8988T (cell line): ENCODE measurements around the gene LMX1B.
A peak's percentile ranks its signal among the peaks of the same experiment; 100 is the strongest.
"Not testable (repeated sequence)": the region's sequence is repeated elsewhere in the genome, so short reads cannot be mapped to it uniquely, and the experiment has no call there.

ENCODE experiments used
- DNase-seq: peaks from one replicate; pipeline ENCODE4 v3.0.0; 2011

LMX1B gene

DNA sequence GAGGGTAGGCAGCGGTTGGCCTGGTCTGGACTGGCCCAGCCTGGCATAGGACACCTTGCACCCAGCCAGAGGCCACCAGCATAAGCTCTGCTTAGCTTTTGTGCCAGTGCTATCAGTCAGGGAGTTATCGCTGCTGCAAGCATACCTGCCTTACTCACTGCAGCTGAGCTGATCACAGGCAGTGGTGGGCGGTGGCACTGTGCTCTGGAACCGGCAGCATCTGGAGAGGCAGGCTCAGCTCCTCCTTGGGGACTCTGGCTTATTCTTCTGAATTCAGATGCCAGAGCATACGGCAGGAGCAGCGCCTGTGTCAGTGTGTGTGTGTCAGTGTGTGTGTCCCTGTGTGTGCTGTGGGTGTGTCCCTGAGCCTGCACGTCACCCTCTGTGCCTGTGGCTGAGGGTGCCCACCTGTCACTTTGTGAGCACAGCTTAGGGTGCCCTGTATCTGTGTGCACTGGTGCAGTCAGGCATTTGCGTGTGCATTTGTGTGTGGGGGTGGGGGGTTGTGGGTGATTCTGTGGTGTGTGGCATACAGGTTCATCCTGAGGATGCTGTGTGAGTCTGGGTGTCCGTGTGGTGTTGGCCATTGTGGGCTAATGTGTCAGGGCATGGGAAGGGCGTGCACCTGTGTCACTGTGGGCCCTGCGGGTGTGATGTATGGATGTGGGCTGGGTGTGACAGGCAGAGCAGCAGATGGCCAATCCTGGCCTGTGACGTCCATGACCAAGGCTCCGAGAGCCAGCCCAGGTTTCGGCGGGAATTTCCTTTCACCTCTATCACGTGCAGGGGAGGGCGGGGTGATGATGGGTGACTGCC is 23.5 kb downstream of the LMX1B start:
- DNase-seq, result no peak

DNA sequence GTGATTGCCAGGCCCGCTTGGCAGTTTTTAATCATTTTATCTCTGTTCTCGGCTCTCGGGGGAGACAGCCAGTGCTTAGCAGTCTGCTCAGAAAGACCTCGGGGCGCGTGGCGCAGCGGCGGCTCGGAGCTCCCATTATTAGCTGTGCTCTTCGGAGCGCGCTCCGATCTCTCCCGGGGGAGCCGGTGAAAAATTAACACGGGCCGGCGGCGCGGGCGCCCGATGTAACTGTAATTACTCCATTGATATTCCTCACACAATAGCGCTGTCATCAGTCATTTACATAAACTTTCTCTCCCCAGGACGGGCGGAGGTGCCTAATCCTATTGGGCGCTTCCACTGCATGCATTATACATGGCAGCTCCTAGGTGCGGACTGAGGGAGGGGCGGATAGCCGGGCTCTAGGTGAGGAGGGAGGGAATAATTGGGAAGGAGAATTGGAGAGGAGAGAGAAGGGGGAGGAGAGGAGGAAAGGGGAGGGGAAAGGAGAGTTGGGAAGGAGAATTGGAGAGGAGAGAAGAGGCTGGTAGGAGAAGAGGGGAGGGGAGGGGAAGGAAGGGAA is 24.9 kb downstream of the LMX1B start:
- DNase-seq, result no peak

DNA sequence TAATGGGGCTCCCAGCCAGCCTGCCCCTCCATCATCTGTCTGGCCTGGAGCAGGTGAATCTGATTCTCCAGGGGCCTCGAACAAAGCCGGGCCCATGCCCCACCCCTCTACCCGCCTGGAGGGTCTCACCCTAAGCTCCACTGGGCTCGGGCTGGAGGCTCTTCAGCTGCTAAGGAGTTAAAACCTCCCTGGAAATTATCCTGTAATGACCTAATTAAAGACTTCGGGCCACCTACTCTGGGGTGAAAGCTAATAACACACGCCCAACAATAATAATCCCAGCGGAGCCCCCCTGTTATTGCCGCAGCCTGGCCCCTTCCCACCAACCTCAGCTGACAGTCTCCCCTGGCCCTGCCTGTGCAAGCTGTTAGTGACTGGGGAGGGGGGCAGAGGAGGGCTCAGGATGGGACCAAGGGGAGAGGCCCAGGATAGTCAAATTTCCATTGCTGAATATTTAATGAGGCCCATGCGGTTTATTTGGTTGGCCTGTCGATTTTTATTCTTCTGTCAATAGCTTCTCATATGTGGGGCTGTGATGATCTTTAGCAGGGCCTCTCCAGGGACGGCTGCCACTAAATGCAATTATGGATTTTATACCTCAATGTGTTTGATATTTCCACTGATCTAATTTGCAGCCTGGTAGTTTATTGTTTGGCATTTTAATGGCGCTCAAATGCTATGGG is 25.7 kb downstream of the LMX1B start:
- no peak for DNase-seq

- no peak for DNase-seq
These were observed 27.6 kb downstream of the LMX1B start for GRCh38 chr9:126641118-126641851.

DNA sequence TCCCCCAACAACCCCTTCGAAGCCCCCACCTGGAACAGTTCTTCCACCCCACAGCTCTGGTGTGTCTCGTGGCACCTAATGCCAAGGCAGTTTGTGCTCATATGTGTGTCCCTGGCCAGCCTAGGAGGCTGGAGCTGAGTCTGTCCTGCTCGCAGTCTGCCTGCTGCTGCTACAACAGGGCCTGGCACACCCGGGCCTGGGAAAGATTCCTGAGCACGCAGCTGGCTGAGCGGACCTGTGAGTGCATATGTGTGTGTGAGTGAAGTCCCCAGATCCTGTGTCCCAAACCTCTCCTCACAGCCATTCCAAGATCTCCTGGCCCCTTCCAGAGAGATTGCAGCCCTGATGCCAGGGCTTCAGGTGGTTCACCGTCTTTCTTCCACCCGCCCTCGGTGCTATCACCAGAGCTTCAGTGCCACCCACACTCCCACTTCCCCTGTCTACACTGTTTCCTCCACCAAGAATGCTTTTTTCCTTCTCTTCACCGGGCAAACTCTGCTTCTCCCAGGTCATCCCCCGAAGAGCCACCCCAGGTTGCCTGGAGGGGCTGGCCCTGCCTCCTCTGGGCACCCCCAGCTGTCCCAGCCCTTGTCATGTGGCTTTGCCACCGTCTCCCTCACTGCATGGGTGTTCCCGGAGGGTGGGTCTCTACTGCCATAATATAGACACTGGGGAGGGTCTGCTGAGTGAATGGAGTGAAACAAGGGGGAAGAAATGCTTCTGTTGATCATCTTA is 28.4 kb downstream of the LMX1B start:
- DNase-seq, result no peak

DNA sequence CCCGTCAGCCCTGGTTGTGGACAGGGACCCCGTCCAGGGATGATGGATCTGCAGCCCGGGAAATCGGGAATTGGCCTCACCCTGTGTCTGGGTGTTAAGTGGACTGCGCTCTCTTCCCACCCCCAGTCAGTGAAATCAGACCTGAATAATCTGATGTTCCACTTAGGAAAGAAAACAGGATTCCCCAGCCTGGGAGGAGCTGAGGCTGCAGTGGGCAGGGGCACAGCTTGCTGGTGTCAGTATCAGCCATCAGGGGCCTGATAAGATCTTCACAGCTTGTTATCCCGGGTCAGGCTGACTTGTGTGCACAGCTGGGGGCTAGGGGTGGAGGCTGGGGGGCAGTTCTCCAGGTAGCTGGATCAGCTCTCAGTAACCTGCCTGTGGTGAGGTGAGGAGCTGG is 29.1 kb downstream of the LMX1B start:
- no peak for DNase-seq

DNA sequence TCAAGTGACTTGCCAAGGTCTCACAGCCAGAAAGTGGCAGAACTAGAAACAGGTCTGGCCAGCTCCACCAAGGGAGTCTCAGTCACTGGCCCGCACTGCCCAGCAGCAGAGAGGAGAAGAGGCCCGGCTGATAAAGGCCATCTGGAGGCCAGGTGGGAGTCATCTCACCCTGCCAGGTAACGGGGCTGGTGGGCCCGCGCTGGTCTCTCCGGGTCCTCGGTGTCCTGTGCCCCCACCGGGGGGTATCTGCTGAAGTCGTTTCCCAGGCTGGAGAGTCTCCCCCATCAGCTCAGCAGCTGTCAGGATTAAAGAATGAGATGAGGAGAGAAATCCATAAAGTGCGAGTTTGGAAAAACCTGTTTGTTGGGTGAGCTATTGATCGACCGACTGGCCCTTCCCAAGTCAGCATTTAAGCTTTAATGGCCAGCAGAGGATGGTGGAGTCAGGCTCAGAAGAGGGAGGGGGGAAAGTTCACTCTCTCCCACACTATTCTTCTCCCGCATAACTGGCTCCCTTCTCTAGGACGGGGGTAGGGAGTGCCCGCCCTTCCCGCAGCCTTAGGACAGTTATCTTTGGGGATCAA is 30.3 kb downstream of the LMX1B start:
- DNase-seq, result no peak

- DNase-seq, result no peak
These were observed 32.4 kb downstream of the LMX1B start for GRCh38 chr9:126646162-126646561.

- DNase-seq, result no peak
These were observed 34.1 kb downstream of the LMX1B start for GRCh38 chr9:126647585-126648411.

DNA sequence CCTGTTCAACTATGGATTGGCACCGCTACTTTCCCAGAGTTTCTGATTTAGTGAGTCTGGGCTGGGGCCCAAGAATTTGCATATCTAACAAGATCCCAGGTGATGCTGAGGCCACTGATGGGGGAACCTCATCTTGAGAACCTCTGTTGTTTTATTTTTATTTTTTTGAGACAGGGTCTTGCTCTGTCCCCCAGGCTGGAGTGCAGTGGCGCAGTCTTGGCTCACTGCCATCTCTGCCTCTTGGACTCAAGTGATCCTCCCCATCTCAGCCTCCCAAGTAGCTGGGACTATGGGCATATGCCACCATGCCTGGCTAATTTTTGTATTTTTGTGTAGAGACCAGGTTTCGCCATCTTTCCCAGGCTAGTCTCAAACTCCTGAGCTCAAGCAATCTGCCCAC is 35.7 kb downstream of the LMX1B start:
- no peak for DNase-seq

GRCh38 chr9:126650404-126651341 is 36.9 kb downstream of the LMX1B start:
- no peak for DNase-seq

DNA sequence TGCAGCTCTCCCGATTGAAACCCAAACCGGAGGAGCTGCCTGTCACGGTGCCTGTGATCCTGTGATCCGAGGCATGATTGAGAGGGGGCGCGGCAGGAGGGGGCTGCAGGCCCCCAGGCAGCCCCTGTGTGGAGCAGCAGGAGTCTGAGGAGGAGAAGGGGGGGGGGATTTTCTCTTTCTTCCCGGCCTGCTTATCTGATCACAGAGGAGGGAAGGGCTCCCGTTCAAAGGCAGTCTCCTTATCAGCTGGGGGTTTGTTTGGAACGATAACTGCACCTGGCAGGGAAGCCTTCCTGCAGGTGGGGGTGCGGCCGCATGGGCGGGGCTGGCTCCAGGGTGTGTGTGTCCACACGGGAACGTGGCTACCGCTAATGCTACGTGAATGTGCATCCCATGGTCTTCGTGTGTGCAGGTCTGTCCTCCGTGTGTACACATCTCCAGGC is 38.4 kb downstream of the LMX1B start:
- DNase-seq, result no peak

DNA sequence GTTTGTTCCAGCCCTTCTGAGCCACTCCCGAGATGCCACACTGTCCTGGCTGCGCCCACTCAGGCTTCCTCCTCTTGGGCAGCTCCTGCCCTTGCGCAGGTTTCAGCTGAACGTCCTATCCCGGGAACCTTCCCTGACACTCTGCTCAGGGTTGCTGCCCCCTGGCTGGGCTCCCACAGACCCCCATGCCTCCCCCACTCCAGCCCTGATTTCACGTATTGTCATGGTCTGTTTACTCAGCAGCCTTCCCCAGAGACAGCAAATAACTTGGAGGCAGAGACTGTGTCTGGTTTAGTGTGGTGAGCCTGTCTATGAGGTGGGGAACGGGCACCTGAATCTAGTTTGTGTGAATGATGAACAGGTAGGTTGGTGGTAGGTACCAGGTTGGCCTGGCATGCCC is 40.4 kb downstream of the LMX1B start:
- no peak for DNase-seq

- not testable (repeated sequence) for DNase-seq
These were observed 42.5 kb downstream of the LMX1B start for GRCh38 chr9:126656214-126656613.

- DNase-seq, result no peak
These were observed 44.6 kb downstream of the LMX1B start for GRCh38 chr9:126658201-126658825.

GRCh38 chr9:126658956-126659555 is 45.3 kb downstream of the LMX1B start:
- no peak for DNase-seq

DNA sequence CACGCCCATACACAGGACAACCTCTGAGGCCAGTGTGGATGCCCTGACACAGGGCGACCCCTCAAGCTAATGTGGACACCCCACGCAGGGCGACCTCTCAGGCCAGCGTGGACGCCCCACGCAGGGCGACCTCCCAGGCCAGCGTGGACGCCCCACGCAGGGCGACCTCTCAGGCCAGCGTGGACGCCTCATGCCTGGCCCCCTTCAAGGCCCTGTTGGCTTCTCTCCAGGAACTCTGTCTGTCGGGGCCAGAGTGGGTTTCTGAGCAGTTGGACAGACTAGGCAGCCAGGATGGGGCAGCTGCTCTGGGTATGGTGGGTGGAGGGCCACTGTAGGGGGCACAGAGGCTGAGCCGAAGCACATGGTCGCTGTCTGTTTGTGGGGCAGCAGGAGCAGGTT is 47.4 kb downstream of the LMX1B start:
- no peak for DNase-seq

DNA sequence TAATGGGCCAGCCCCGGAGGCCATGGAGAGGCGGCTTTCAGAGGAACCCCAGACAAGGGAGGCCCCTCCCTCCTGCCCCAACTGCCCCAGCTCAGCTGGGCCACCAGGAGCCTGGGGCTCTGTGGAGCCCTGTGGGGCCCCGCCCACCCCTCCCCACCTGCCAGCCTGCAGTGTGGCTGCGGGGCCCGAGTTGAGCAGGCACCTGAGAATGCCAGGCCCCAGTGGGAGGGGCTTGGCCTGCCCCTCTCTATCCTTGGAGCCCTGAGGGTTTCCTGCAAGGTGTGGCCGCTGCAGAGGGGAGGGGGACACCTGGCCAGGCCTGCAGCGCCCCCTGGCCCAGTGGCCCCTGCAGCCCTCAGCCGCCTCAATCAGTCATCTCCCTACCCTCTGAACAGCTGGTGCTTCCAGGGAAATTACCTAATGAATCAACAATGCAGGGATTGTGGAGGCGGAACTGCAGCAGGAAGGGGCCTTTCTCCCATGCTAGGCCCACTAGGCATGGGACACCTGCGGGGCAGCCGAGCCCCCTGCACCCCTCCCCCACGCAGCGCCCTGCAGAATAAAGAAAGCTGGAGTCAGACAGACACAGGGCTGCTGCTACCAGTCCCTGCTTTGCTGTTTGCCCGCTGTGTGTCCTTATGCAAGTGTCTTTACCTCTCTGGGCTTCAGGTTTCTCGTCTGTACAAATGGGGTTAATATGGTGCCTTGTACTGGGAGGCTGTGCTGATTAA is 48.0 kb downstream of the LMX1B start:
- peak; percentile 97 for DNase-seq

DNA sequence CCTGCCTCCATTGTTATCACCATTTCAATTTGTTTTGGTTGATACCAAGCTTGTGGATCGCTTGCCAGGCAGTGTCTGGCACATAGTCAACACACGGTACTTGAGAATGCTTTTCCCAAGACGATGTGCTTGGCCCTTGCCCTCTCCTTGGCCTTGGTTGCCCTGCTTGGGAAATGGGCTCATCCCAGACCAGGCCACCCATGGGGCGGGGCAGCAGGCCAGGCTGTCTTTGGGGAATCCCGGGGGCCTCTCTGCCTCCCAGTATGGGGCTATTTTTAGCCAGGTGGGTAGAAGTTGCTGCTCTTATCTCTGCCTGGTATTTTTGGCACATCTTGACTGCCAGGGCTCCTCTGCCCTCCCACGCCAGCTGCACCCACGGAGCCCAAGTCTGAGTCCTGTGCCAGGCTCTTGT is 49.9 kb downstream of the LMX1B start:
- no peak for DNase-seq
